Gastroesophageal sphincter (tissue), 3 donors: ENCODE data around the gene POMGNT2.

Experiments
- EP300 ChIP-seq: sonication (generic); formaldehyde crosslinking; IDR thresholded peaks from one replicate; pipeline ENCODE4 v1.6.1; 2017; ENCODE audit warnings: antibody characterized with exemption, mild to moderate bottlenecking
- POLR2A ChIP-seq, 2 donors: fragments of 450-650 bp; IDR thresholded peaks; one replicate each; pipeline ENCODE4 v1.6.1; 2017; ENCODE audit warnings: antibody characterized with exemption in 2 of 2, mild to moderate bottlenecking in 2 of 2, moderate library complexity in 1 of 2
- POLR2AphosphoS5 ChIP-seq: sonication (generic); formaldehyde crosslinking; IDR thresholded peaks from one replicate; pipeline ENCODE4 v1.6.1; 2017; ENCODE audit warnings: antibody characterized with exemption
- TF ChIP-seq, protein P1 (sequence below), 4 experiments: fragments of 200-600 bp in 2 of 4; fragments of 450-650 bp in 2 of 4; sonication (generic) in 1 of 4; IDR thresholded peaks; one replicate each; pipeline ENCODE4 v1.5.1; 2017 to 2019; ENCODE audit warnings: antibody characterized with exemption in 4 of 4, mild to moderate bottlenecking in 2 of 4, moderate library complexity in 2 of 4

- no peak for TF ChIP-seq POLR2AphosphoS5
- TF ChIP-seq, protein P1, sequence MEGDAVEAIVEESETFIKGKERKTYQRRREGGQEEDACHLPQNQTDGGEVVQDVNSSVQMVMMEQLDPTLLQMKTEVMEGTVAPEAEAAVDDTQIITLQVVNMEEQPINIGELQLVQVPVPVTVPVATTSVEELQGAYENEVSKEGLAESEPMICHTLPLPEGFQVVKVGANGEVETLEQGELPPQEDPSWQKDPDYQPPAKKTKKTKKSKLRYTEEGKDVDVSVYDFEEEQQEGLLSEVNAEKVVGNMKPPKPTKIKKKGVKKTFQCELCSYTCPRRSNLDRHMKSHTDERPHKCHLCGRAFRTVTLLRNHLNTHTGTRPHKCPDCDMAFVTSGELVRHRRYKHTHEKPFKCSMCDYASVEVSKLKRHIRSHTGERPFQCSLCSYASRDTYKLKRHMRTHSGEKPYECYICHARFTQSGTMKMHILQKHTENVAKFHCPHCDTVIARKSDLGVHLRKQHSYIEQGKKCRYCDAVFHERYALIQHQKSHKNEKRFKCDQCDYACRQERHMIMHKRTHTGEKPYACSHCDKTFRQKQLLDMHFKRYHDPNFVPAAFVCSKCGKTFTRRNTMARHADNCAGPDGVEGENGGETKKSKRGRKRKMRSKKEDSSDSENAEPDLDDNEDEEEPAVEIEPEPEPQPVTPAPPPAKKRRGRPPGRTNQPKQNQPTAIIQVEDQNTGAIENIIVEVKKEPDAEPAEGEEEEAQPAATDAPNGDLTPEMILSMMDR (IDR thresholded peaks at IDR 0.05) = no peak
- no peak for TF ChIP-seq EP300
- no peak for TF ChIP-seq POLR2A (IDR thresholded peaks at IDR 0.05)
These were observed 19.3 kb downstream of the POMGNT2 start for GRCh38 chr3:43086460-43087165.
